GM19463 (cell line): Measurements from ENCODE around the gene UNC93A.
"Not testable (repeated sequence)": the region's sequence is repeated elsewhere in the genome, so short reads cannot be mapped to it uniquely, and the experiment has no call there.

Source experiments
- ATAC-seq: cut with Tn5 transposase; IDR thresholded peaks from one replicate; pipeline ENCODE4 v1.9.1; 2021; ENCODE audit warnings: mild to moderate bottlenecking, moderate library complexity; ENCODE audit not compliant: unreplicated experiment

UNC93A gene

DNA sequence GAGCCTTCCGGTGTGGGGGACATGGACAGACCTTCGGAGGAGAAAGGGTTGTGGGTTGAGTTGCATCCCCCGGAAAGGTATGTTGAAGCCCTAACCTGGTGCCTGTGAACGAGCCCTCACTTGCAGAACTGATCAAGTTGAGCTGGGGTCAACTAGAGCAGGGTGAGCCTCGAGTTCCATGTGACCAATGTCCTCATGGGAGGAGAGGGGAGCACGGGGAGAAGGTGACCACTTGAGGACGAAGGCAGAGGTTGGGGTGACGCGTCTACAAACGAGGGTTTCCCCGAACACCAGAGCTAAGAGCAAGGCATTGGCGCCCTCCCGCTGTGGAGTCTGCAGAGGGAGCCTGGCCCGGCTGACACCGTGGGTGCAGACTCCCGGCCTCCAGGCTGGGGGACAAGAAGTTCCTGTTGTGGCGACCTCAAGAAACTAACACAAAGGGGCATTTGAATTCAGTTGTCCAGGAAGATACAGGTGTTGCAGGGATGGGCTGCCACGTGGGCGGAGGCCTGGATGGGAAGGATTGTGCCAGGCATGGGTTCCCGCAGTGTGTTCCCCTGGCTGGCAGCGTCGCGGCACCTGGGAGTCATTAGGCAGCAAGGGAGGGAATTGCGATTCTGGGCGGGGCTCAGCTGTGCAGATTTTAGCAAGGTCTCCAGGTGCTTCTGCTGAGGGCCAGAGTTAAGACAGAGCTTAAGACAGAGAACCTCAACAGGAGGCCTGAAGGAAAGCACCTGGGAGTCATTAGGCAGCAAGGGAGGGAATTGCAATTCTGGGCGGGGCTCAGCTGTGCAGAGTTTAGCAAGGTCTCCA is 20.4 kb upstream of the UNC93A start:
- no peak for ATAC-seq

- ATAC-seq, result no peak
Observed at GRCh38 chr6:167272151-167272550, 19.0 kb upstream of the UNC93A start.

- ATAC-seq, result no peak
Observed at GRCh38 chr6:167272696-167273379, 18.3 kb upstream of the UNC93A start.

- no peak for ATAC-seq
Observed at GRCh38 chr6:167274270-167274669, 16.8 kb upstream of the UNC93A start.

DNA sequence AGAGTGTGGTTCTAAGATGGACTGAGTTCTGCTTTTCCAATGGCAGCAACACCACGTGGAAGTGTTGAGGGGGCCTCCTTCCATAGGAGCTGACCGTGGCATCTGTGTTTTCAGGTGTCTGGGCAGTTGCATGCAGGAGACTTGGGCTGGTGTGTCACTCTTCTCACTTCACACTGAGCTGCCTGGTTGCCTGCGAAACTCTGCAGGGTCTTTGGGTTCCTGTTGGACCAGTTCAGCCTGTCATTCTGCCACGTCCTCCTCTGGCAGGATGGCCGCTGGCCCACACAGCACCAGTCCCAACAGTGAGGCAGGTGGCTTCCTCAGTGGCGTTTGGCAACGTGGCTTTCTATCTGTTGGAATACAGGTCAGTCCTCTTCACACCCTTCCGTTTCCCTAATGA is 16.1 kb upstream of the UNC93A start:
- ATAC-seq, result no peak

DNA sequence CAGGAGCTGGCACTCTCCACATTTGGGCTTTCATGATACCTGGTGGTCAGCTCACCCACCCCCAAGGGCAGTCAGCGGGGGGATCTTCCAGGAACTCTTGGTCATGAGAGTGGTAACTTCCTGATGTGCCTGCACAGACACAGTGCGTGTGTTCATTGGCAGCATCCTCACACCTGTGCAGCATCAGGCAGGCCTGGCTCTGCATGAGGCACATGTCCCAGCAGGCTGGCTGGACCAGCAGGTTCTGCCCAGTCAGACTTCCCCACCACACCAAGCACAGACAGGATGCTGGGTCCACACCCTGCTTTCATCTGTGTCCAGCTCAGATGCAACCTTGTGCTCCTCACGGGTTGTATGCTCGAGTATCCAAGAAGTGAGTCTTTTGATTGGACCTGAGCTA is 15.7 kb upstream of the UNC93A start:
- no peak for ATAC-seq

GRCh38 chr6:167276772-167277533 is 14.2 kb upstream of the UNC93A start:
- ATAC-seq, result no peak

DNA sequence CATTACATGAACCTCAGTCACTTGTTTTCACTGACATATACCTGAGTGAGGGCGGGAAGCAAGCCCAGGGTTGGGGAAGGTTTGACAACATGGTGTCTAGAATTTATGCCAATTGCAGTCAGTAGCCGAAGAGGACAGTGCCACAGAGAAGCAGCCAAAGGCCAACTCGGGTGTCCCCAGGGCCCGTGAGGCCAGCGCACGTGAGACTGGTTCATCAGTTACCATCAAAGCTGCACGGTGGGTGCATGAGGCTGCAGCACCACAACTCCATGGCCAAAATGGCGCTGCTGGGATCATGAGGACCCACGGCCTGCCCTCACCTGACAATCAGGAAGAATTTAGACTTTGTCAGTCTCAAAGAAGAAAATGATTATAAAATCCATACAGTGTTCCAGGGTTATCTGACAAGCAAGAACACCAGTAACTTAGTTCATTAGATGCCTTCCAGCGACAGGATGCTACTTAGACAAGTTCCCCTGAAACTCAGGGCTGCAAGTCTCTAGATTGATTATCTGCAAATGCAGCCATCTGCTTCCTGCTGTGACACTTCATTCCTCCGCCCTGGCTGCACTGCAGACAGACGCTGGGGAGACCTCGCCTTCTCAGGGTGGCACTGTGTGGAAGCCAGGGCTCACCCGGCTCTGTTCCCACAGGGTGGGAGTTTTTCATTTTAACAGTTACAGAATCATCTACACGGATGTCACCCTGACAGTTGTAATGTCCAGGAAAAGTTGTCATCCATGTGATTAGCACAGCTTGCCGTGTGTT is 12.8 kb upstream of the UNC93A start:
- ATAC-seq, result not testable (repeated sequence)

DNA sequence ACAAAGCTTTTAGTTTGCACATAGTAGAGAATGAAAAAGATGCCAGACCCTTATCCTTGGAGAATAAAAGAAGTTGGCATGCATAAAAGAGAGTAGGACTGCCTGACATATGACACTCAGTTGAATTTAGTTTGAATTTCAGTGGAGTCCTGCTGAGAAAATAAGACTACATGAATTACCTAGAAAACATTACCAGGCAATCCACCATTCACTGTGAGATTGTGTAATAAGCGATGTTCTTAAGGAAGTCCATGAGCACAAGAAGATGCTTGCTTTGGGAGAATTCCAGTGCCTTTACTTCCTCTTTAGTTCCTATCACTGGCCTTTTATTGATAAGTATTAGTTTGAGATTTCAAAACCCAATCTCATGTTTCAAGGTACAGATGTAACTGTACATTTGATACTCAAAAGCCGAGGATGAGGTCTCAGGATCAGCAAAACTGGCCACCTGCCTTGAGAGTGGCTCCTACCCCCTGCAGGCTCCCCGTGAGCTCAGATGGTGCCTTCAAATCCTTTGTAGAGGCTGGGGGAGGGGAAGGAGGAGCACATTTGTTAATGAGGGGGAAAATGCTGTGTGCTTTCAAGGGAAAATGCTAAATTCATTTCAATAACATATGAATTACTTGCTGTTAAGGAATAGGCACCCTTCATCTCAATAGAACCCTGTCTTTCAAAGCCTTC is 11.2 kb upstream of the UNC93A start:
- no peak for ATAC-seq

- not testable (repeated sequence) for ATAC-seq
Observed at GRCh38 chr6:167280466-167280865, 10.6 kb upstream of the UNC93A start.

DNA sequence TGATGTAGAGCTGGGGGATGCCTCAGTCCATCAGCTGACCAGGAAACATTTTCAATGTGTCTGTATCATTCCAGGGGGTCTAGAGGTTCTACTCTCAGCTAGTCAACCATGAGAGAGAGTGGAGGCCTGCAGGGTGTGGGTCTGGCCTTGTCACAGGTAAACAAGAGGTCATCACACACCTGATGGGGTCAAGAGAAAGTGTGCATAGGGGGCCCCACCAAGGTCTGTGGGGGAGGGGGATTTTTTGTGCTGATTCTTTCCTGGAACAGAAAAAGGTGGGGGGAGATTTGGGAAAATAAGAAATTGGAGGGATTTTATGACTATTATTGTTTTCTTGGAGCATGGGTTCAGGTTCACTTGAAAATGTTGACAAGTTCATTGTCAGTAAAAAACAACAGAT is 8.9 kb upstream of the UNC93A start:
- no peak for ATAC-seq

DNA sequence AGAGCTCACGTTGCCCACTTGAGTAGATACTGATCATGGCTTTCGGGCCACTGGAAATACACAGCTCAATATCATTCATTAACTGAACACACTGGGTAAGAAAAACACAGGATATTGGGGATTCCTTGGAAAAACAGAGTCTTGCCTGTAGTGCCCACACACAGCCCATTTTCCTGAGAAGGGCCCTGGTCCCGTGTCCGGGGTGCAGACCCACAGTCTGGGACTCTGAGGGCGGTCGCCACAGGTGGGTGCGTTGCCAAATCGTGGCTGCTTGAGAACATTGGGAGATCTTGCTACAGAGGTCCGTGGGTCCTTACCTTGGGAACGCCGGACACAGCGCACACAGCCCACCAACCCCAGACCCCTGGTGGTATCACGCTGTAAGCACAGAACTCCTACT is 6.5 kb upstream of the UNC93A start:
- ATAC-seq, result not testable (repeated sequence)

GRCh38 chr6:167285077-167285770 is 5.9 kb upstream of the UNC93A start:
- ATAC-seq, result no peak

- ATAC-seq, result no peak
Observed at GRCh38 chr6:167287513-167288048, 3.5 kb upstream of the UNC93A start.

- ATAC-seq, result peak; percentile 82
Observed at GRCh38 chr6:167288591-167289225, 2.4 kb upstream of the UNC93A start.

DNA sequence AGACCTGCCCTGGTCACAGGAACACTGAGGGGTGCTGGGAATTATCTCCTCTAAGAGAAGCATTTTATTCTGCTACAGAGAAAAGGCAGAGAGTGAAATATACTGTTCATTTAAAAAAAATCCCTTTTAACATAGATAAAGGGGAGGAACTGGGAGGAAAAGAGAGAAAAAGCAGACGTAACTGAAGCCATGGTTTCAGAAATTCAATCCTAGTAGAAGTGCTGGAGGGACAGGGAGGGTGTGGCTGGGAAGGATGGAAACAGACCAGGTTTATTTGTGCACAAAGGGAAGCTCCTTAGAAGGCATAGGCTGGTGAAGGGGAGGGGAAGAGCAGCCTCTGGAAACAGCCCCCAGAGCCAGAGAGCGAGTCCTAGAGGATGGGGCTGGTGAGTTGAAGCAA is 1.8 kb upstream of the UNC93A start:
- not testable (repeated sequence) for ATAC-seq

GRCh38 chr6:167291623-167292300 is 647 bp downstream of the UNC93A start:
- no peak for ATAC-seq

- no peak for ATAC-seq
Observed at GRCh38 chr6:167292301-167293087, 1.4 kb downstream of the UNC93A start.
